WTC11 (cell line): ENCODE data around the gene UBQLN2. TPM values are rescaled to one million over a fixed set of nuclear protein-coding genes. Genes with fewer than 3 reads are reported as not detected.
A peak's percentile ranks its signal among the peaks of the same experiment; 100 is the strongest.

Experiments used
- ATAC-seq: fragments of 200-7000 bp; cut with Tn5 transposase; 2 replicates; pipeline ENCODE4 v1.10.0; 2021; ENCODE audit warnings: mild to moderate bottlenecking, moderate library complexity
- CTCF ChIA-PET: fragments of 300-600 bp; sonication (Branson Sonifier 250); formaldehyde crosslinking; loops from one replicate; lab custom pipeline; 2021; ENCODE audit warnings: antibody characterized with exemption; lab: Charles Lee
- POLR2A ChIA-PET: fragments of 350-600 bp; sonication (Branson Sonifier 250); formaldehyde crosslinking; loops from one replicate; lab custom pipeline; 2021; ENCODE audit warnings: antibody characterized with exemption; lab: Charles Lee
- DNase-seq: peaks from one replicate; pipeline ENCODE4 v3.0.0; 2021; ENCODE audit warnings: low spot score
- H3K27ac Mint-ChIP-seq: 2 replicates; pipeline ENCODE4 v1.8.0; 2021; ENCODE audit warnings: mixed read lengths
- H3K27me3 Mint-ChIP-seq: 2 replicates; pipeline ENCODE4 v1.8.0; 2021; ENCODE audit warnings: low read depth, mild to moderate bottlenecking, moderate library complexity, mixed read lengths
- H3K36me3 Mint-ChIP-seq: 2 replicates; pipeline ENCODE4 v1.8.0; 2021; ENCODE audit warnings: mixed read lengths
- H3K4me1 Mint-ChIP-seq: 2 replicates; pipeline ENCODE4 v1.8.0; 2022; ENCODE audit warnings: mixed read lengths
- H3K4me3 Mint-ChIP-seq: 2 replicates; pipeline ENCODE4 v1.8.0; 2021; ENCODE audit warnings: mild to moderate bottlenecking, moderate library complexity, mixed read lengths
- H3K9me3 Mint-ChIP-seq: 2 replicates; pipeline ENCODE4 v1.8.0; 2021; ENCODE audit warnings: mixed read lengths
- AR ChIP-seq: fragments of 250-450 bp; sonication (Bioruptor Pico); IDR thresholded peaks from 2 replicates; pipeline ENCODE4 v1.9.0; 2021; ENCODE audit warnings: mild to moderate bottlenecking
- ATF1 ChIP-seq: sonication (generic); formaldehyde crosslinking; IDR thresholded peaks from 2 replicates; pipeline ENCODE4 v1.8.1; 2023; ENCODE audit warnings: mild to moderate bottlenecking, moderate library complexity, missing genetic modification reagents
- ATF6 ChIP-seq: sonication (generic); formaldehyde crosslinking; IDR thresholded peaks from 2 replicates; pipeline ENCODE4 v1.8.1; 2023; ENCODE audit warnings: mild to moderate bottlenecking, missing genetic modification reagents
- CBFB ChIP-seq: sonication (generic); formaldehyde crosslinking; IDR thresholded peaks from 2 replicates; pipeline ENCODE4 v1.8.1; 2022; ENCODE audit warnings: mild to moderate bottlenecking, low read depth, missing genetic modification reagents
- CREB1 ChIP-seq: sonication (generic); formaldehyde crosslinking; IDR thresholded peaks from 2 replicates; pipeline ENCODE4 v1.8.0; 2023; ENCODE audit warnings: mild to moderate bottlenecking, missing genetic modification reagents
- ESRRA ChIP-seq: sonication (generic); formaldehyde crosslinking; IDR thresholded peaks from 2 replicates; pipeline ENCODE4 v1.8.1; 2022; ENCODE audit warnings: mild to moderate bottlenecking, missing genetic modification reagents, borderline replicate concordance
- FOXJ3 ChIP-seq: sonication (generic); formaldehyde crosslinking; IDR thresholded peaks from 2 replicates; pipeline ENCODE4 v1.9.0; 2021; ENCODE audit warnings: missing genetic modification reagents, mild to moderate bottlenecking, borderline replicate concordance
- HMGA2 ChIP-seq: fragments of 250-450 bp; sonication (Bioruptor Pico); IDR thresholded peaks from 2 replicates; pipeline ENCODE4 v1.4.0; 2021; ENCODE audit warnings: mild to moderate bottlenecking, moderate library complexity
- IRF1 ChIP-seq: sonication (generic); formaldehyde crosslinking; IDR thresholded peaks from 2 replicates; pipeline ENCODE4 v1.8.0; 2023; ENCODE audit warnings: missing genetic modification reagents
- MXD4 ChIP-seq: fragments of 250-450 bp; sonication (Bioruptor Pico); IDR thresholded peaks from 2 replicates; pipeline ENCODE4 v1.8.0; 2021; ENCODE audit warnings: mild to moderate bottlenecking, moderate library complexity, borderline replicate concordance
- NFE2L1 ChIP-seq: sonication (generic); formaldehyde crosslinking; IDR thresholded peaks from 2 replicates; pipeline ENCODE4 v1.8.1; 2023; ENCODE audit warnings: missing genetic modification reagents
- NFYB ChIP-seq: sonication (generic); formaldehyde crosslinking; conservative IDR thresholded peaks from 2 replicates; pipeline ENCODE4 v1.8.0; 2022; ENCODE audit warnings: low read depth, missing genetic modification reagents
- PRRX2 ChIP-seq: fragments of 250-450 bp; sonication (Bioruptor Pico); IDR thresholded peaks from 2 replicates; pipeline ENCODE4 v1.8.0; 2021; ENCODE audit warnings: mild to moderate bottlenecking
- RELA ChIP-seq: sonication (generic); formaldehyde crosslinking; IDR thresholded peaks from 2 replicates; pipeline ENCODE4 v1.8.1; 2022; ENCODE audit warnings: missing genetic modification reagents, mild to moderate bottlenecking, borderline replicate concordance
- RORB ChIP-seq: fragments of 250-450 bp; sonication (Bioruptor Pico); IDR thresholded peaks from 2 replicates; pipeline ENCODE4 v1.9.0; 2021; ENCODE audit warnings: mild to moderate bottlenecking
- SP1 ChIP-seq: sonication (generic); formaldehyde crosslinking; conservative IDR thresholded peaks from 2 replicates; pipeline ENCODE4 v1.8.1; 2022; ENCODE audit warnings: missing genetic modification reagents
- USF2 ChIP-seq: sonication (generic); formaldehyde crosslinking; IDR thresholded peaks from 2 replicates; pipeline ENCODE4 v1.8.1; 2023; ENCODE audit warnings: mild to moderate bottlenecking, missing genetic modification reagents, moderate library complexity
- ZBTB43 ChIP-seq: sonication (generic); formaldehyde crosslinking; IDR thresholded peaks from 2 replicates; pipeline ENCODE4 v1.8.1; 2023; ENCODE audit warnings: mild to moderate bottlenecking, missing genetic modification reagents
- ZNF263 ChIP-seq: sonication (generic); formaldehyde crosslinking; IDR thresholded peaks from 2 replicates; pipeline ENCODE4 v1.8.1; 2022; ENCODE audit warnings: low read depth, mild to moderate bottlenecking, moderate library complexity, missing genetic modification reagents
- ZNF425 ChIP-seq: fragments of 250-450 bp; sonication (Bioruptor Pico); conservative IDR thresholded peaks from 2 replicates; pipeline ENCODE4 v1.9.0; 2021; ENCODE audit warnings: mild to moderate bottlenecking
- total RNA-seq: library from RNA; stranded (reverse); gene quantifications from 3 replicates; pipeline ENCODE4 v1.2.3, GENCODE V29; 2021

The UBQLN2 gene
- total RNA-seq, 1 experiment from 2014 or later: 28.7 TPM

- no peaks in the 10 kb centered on the region for H3K9me3 Mint-ChIP-seq
- POLR2A ChIA-PET: no interaction called here
- no peaks in the 10 kb centered on the region for H3K27me3 Mint-ChIP-seq
- H3K27ac Mint-ChIP-seq: no peak overlapping the region
- H3K4me3 Mint-ChIP-seq: no peak overlapping the region
- TF ChIP-seq ATF1 (CRISPR knock-in tag): no peak
- no peak for ATAC-seq
- H3K36me3 Mint-ChIP-seq: no peaks in the 10 kb centered on the region
- H3K4me1 Mint-ChIP-seq: no peaks in the 10 kb centered on the region
- DNase-seq: no peak
- CTCF ChIA-PET: no interaction called here
Observed at GRCh38 chrX:56557376-56557929, 6.0 kb upstream of the UBQLN2 start.

GRCh38 chrX:56564164-56564885, 898 bp downstream of the UBQLN2 start:
- ATAC-seq (no peak), DNase-seq (no peak)
- H3K9me3 Mint-ChIP-seq: no peaks in the 10 kb centered on the region
- POLR2A ChIA-PET: no interaction called here
- peaks cover 19% of the 10 kb centered on the region for H3K4me1 Mint-ChIP-seq
- TF ChIP-seq MXD4 (CRISPR knock-in tag): no peak
- TF ChIP-seq ZNF425 (CRISPR knock-in tag): no peak
- no peak for TF ChIP-seq USF2 (CRISPR knock-in tag)
- no peak for TF ChIP-seq RORB (CRISPR knock-in tag)
- no peak for TF ChIP-seq SP1 (CRISPR knock-in tag)
- no peak for TF ChIP-seq CBFB (CRISPR knock-in tag)
- no peak for TF ChIP-seq HMGA2 (CRISPR knock-in tag)
- no peak for TF ChIP-seq NFYB
- no peak for TF ChIP-seq FOXJ3 (CRISPR knock-in tag)
- TF ChIP-seq IRF1 (CRISPR knock-in tag): no peak
- TF ChIP-seq ZNF263: no peak
- TF ChIP-seq PRRX2: no peak
- no peaks in the 10 kb centered on the region for H3K36me3 Mint-ChIP-seq
- H3K27ac Mint-ChIP-seq: no peak overlapping the region
- CTCF ChIA-PET: interaction anchor here (1.7 kb wide), 1 partner anchor 331 kb away, joined by 4 read pairs; no protein-coding TSS in a partner anchor
- H3K27me3 Mint-ChIP-seq: no peaks in the 10 kb centered on the region
- peak overlapping the region; percentile 84 for H3K4me3 Mint-ChIP-seq

- Mint-ChIP-seq H3K4me3 (peak overlapping the region; percentile 84), H3K4me1 (peaks cover 19% of the 10 kb centered on the region), H3K9me3 (no peaks in the 10 kb centered on the region), H3K36me3 (no peaks in the 10 kb centered on the region), H3K27me3 (no peaks in the 10 kb centered on the region), H3K27ac (no peak overlapping the region)
- POLR2A ChIA-PET: no interaction called here
- CTCF ChIA-PET: no interaction called here
- ATAC-seq: no peak
- DNase-seq: no peak
- no peak for TF ChIP-seq SP1 (CRISPR knock-in tag)
- no peak for TF ChIP-seq ATF6 (CRISPR knock-in tag)
- no peak for TF ChIP-seq NFE2L1 (CRISPR knock-in tag)
- TF ChIP-seq ESRRA (CRISPR knock-in tag): no peak
- TF ChIP-seq ZBTB43 (CRISPR knock-in tag): no peak
- TF ChIP-seq CREB1 (CRISPR knock-in tag): no peak
- no peak for TF ChIP-seq PRRX2
- TF ChIP-seq RELA: no peak
- TF ChIP-seq AR (CRISPR knock-in tag): no peak
Observed at GRCh38 chrX:56564921-56565840, 1.8 kb downstream of the UBQLN2 start.
